Uterus (tissue), 2 donors: ENCODE results near the gene FANCD2OS.

Experiments
- POLR2A ChIP-seq, 2 donors: fragments of 450-650 bp; IDR thresholded peaks; one replicate each; pipeline ENCODE4 v1.6.1; 2016; ENCODE audit warnings: antibody characterized with exemption in 2 of 2, mild to moderate bottlenecking in 1 of 2, moderate library complexity in 1 of 2
- TF ChIP-seq, protein P1 (sequence below), 4 experiments: fragments of 200-600 bp in 2 of 4; fragments of 450-650 bp in 2 of 4; sonication (generic) in 2 of 4; IDR thresholded peaks; one replicate each; pipeline ENCODE4 v1.5.1; 2016 to 2019; ENCODE audit warnings: antibody characterized with exemption in 4 of 4, mild to moderate bottlenecking in 2 of 4, moderate library complexity in 1 of 4

DNA sequence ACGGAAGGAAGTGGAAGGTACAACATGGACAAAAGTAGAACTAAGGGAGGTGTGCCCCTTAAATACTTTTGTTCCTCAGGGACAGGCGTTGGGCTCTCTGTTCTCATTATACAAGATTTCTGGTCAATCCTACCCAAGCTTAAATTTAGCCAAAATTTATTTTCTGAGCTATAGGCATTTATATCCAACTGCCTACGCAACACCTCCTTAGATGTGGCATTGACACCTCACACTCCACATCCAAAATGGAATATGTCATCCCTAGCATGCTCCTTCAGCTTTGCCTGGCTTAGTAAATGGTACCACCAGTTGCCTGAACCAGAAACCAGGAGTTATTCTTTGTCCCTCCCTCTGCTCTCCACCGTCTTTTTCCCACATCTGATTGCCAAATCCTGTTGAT, 26.2 kb downstream of the FANCD2OS start:
- no peak for TF ChIP-seq POLR2A (IDR thresholded peaks at IDR 0.05)
- TF ChIP-seq, protein P1, sequence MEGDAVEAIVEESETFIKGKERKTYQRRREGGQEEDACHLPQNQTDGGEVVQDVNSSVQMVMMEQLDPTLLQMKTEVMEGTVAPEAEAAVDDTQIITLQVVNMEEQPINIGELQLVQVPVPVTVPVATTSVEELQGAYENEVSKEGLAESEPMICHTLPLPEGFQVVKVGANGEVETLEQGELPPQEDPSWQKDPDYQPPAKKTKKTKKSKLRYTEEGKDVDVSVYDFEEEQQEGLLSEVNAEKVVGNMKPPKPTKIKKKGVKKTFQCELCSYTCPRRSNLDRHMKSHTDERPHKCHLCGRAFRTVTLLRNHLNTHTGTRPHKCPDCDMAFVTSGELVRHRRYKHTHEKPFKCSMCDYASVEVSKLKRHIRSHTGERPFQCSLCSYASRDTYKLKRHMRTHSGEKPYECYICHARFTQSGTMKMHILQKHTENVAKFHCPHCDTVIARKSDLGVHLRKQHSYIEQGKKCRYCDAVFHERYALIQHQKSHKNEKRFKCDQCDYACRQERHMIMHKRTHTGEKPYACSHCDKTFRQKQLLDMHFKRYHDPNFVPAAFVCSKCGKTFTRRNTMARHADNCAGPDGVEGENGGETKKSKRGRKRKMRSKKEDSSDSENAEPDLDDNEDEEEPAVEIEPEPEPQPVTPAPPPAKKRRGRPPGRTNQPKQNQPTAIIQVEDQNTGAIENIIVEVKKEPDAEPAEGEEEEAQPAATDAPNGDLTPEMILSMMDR (IDR thresholded peaks at IDR 0.05) = no peak
